ENCODE data around the gene PKDCC. TPM values are rescaled to one million over a fixed set of nuclear protein-coding genes. Genes with fewer than 3 reads are reported as not detected.

Gene PKDCC
- total RNA-seq, 1 experiment from 2014 or later, result 12.5 TPM

GRCh38 chr2:42045352-42045751, 2.5 kb upstream of the PKDCC start:
- intact Hi-C loops (cut with micrococcal nuclease; ENCODE audit: unreplicated experiment), result no loop called here
- Mint-ChIP-seq H3K27ac (ENCODE audit: unreplicated experiment) (no peak overlapping the region), H3K4me1 (ENCODE audit: low read depth, unreplicated experiment) (peaks cover 10% of the 10 kb centered on the region), H3K9me3 (ENCODE audit: low read depth, unreplicated experiment) (no peaks in the 10 kb centered on the region), H3K27me3 (ENCODE audit: unreplicated experiment) (peaks cover 62% of the 10 kb centered on the region), H3K4me3 (ENCODE audit: low read depth, unreplicated experiment) (no peak overlapping the region), H3K36me3 (ENCODE audit: insufficient read depth, unreplicated experiment) (peaks cover 16% of the 10 kb centered on the region)
- no peak for TF ChIP-seq CTCF (IDR thresholded peaks at IDR 0.05; ENCODE audit: unreplicated experiment)
- no peak for DNase-seq
- CTCF ChIA-PET, result interaction anchor here (0.6 kb wide), 1 partner anchor 91 kb away, joined by 3 read pairs; no protein-coding TSS in a partner anchor
- no TSS peak for BruUV-seq (replicated peaks)

GRCh38 chr2:42045848-42046748, 1.7 kb upstream of the PKDCC start:
- CTCF ChIA-PET, result interaction anchor here (0.6 kb wide), 1 partner anchor 91 kb away, joined by 3 read pairs; no protein-coding TSS in a partner anchor
- DNase-seq, result no peak
- Mint-ChIP-seq H3K4me3 (ENCODE audit: low read depth, unreplicated experiment) (peak overlapping the region; percentile 71), H3K27me3 (ENCODE audit: unreplicated experiment) (peaks cover 57% of the 10 kb centered on the region), H3K4me1 (ENCODE audit: low read depth, unreplicated experiment) (peaks cover 15% of the 10 kb centered on the region), H3K27ac (ENCODE audit: unreplicated experiment) (no peak overlapping the region), H3K9me3 (ENCODE audit: low read depth, unreplicated experiment) (no peaks in the 10 kb centered on the region), H3K36me3 (ENCODE audit: insufficient read depth, unreplicated experiment) (peaks cover 16% of the 10 kb centered on the region)
- no peak for TF ChIP-seq CTCF (IDR thresholded peaks at IDR 0.05; ENCODE audit: unreplicated experiment)
- BruUV-seq (replicated peaks), result no TSS peak
- intact Hi-C loops (cut with micrococcal nuclease; ENCODE audit: unreplicated experiment), result no loop called here

DNA sequence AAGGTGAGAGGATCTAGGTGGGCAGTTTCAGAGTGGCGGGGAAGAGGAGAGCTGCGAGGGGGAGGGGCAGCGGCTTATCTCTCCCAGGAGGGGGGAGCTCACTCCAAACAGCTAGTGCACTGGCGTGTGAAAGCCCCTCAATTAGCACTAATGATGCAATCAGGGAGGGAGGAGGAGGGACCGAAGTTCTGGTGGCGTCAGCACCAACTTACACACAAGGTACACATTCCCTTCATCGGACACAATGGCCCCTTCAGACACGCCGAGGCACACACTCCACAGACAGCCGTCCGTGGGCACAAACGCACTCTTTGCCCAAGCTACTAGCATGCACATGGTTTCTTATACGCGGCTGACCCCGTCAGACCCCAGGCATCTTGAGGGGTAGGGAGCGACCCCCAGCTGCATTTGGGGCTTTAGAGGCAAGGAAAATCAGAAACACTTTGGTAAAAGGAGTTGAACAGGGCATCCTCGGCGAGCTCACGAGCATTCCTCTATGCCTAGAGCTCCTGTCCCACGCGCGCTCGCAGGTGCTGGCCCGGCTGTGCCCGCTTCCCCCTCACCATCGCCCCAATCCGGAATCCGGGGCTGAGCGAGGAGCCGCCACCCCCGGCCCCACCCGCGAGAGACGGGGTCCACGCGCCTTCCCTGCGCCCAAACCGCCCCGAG, 868 bp upstream of the PKDCC start:
- BruUV-seq (replicated peaks), result no TSS peak
- no peak for TF ChIP-seq CTCF (IDR thresholded peaks at IDR 0.05; ENCODE audit: unreplicated experiment)
- Mint-ChIP-seq H3K27ac (ENCODE audit: unreplicated experiment) (no peak overlapping the region), H3K36me3 (ENCODE audit: insufficient read depth, unreplicated experiment) (peaks cover 16% of the 10 kb centered on the region), H3K27me3 (ENCODE audit: unreplicated experiment) (peaks cover 49% of the 10 kb centered on the region), H3K4me3 (ENCODE audit: low read depth, unreplicated experiment) (peak overlapping the region; percentile 71), H3K9me3 (ENCODE audit: low read depth, unreplicated experiment) (no peaks in the 10 kb centered on the region), H3K4me1 (ENCODE audit: low read depth, unreplicated experiment) (peaks cover 15% of the 10 kb centered on the region)
- CTCF ChIA-PET, result interaction anchor here (1.4 kb wide), 1 partner anchor 11 kb away, joined by 4 read pairs; no protein-coding TSS in a partner anchor
- no peak for DNase-seq
- intact Hi-C loops (cut with micrococcal nuclease; ENCODE audit: unreplicated experiment), result no loop called here

DNA sequence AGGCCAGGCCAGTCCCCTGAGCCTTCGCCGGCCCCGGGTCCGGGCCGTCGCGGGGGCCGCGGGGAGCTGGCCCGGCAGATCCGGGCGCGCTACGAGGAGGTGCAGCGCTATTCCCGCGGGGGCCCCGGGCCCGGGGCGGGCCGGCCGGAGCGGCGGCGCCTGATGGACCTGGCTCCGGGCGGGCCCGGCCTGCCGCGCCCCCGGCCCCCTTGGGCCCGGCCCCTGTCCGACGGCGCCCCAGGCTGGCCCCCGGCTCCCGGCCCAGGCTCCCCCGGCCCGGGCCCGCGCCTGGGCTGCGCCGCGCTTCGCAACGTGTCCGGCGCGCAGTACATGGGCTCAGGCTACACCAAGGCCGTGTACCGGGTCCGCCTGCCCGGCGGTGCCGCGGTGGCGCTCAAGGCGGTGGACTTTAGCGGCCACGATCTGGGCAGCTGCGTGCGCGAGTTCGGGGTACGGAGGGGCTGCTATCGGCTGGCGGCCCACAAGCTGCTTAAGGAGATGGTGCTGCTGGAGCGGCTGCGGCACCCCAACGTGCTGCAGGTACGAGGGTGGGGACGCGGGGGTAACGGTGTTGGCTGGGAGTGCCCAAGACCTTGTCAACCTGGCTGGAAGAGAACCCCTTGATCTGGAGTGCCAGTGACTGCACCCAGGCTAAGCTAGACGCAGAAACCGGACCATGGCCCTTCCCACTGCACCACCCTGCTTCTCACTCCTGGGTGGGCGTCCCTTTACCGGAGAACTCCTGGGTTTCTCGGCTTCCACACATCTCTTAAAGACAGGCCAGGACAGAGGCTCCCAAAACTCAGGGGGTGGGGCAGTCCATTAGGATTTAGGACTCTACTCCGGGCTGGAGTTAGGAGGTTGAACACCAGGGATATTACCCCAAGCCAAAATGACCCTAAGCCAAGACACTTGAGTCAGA, 739 bp downstream of the PKDCC start:
- peak overlapping the region; percentile 71 for H3K4me3 Mint-ChIP-seq (ENCODE audit: low read depth, unreplicated experiment)
- TF ChIP-seq CTCF (IDR thresholded peaks at IDR 0.05; ENCODE audit: unreplicated experiment), result no peak
- H3K27me3 Mint-ChIP-seq (ENCODE audit: unreplicated experiment), result peaks cover 33% of the 10 kb centered on the region
- BruUV-seq (replicated peaks), result no TSS peak
- no peak overlapping the region for H3K27ac Mint-ChIP-seq (ENCODE audit: unreplicated experiment)
- no peaks in the 10 kb centered on the region for H3K9me3 Mint-ChIP-seq (ENCODE audit: low read depth, unreplicated experiment)
- peak; percentile 29 for DNase-seq
- intact Hi-C loops (cut with micrococcal nuclease; ENCODE audit: unreplicated experiment), result no loop called here
- peaks cover 16% of the 10 kb centered on the region for H3K36me3 Mint-ChIP-seq (ENCODE audit: insufficient read depth, unreplicated experiment)
- CTCF ChIA-PET, result interaction anchor here (1.4 kb wide), 1 partner anchor 13 kb away, joined by 4 read pairs; no protein-coding TSS in a partner anchor
- H3K4me1 Mint-ChIP-seq (ENCODE audit: low read depth, unreplicated experiment), result peaks cover 15% of the 10 kb centered on the region

All from Calu3 (cell line).